Liver (tissue), 3 donors: ENCODE results near the gene PBX4.

Experiments used
- CTCF ChIP-seq: fragments of 150-350 bp; IDR thresholded peaks from 2 replicates; pipeline ENCODE4 v1.5.1; 2017; ENCODE audit warnings: improper control_type of control experiment, low read depth, low read length; ENCODE audit not compliant: missing input control
- RAD21 ChIP-seq, 2 donors: IDR thresholded peaks; 2 replicates each; pipeline ENCODE4 v1.6.1; 2016; ENCODE audit warnings: antibody characterized with exemption in 2 of 2, mild to moderate bottlenecking in 2 of 2
- REST ChIP-seq: IDR thresholded peaks from 2 replicates; pipeline ENCODE4 v1.6.1; 2016; ENCODE audit warnings: antibody characterized with exemption, mild to moderate bottlenecking
- donor health status: healthy.
- donor health status: healthy.

- no peak for TF ChIP-seq REST
- TF ChIP-seq CTCF = no peak
- no peak for TF ChIP-seq RAD21 (IDR thresholded peaks at IDR 0.05)
Measured at GRCh38 chr19:19602136-19602712, 16.3 kb downstream of the PBX4 start.
